Ammon's horn (tissue), 1 donor: ENCODE results near the gene CENPT.
A peak's percentile ranks its signal among the peaks of the same experiment; 100 is the strongest.
"Not testable (repeated sequence)": the region's sequence is repeated elsewhere in the genome, so short reads cannot be mapped to it uniquely, and the experiment has no call there.

ENCODE experiments used
- DNase-seq: peaks from one replicate; pipeline ENCODE4 v3.0.0-alpha.2; 2016; ENCODE audit warnings: low spot score

Gene CENPT

GRCh38 chr16:67846063-67846319 is 1.5 kb downstream of the CENPT start:
- DNase-seq: no peak

- DNase-seq: no peak
Measured at GRCh38 chr16:67845291-67846062, 2.0 kb downstream of the CENPT start.

- no peak for DNase-seq
Measured at GRCh38 chr16:67844497-67844896, 3.0 kb downstream of the CENPT start.

- no peak for DNase-seq
Measured at GRCh38 chr16:67843343-67843765, 4.1 kb downstream of the CENPT start.

- peak; percentile 73 for DNase-seq
Measured at GRCh38 chr16:67842509-67843342, 4.8 kb downstream of the CENPT start.

GRCh38 chr16:67841816-67842508 is 5.5 kb downstream of the CENPT start, which contains the start of gene THAP11:
TSS of gene THAP11 (plus strand) at chr16:67842320. CDS start at chr16:67842555, 235 bp downstream.
- peak; percentile 96 for DNase-seq

GRCh38 chr16:67841198-67841815 is 6.2 kb downstream of the CENPT start:
- no peak for DNase-seq

GRCh38 chr16:67837811-67838210 is 9.7 kb downstream of the CENPT start:
- DNase-seq: no peak

- DNase-seq: not testable (repeated sequence)
Measured at GRCh38 chr16:67837190-67837589, 10.3 kb downstream of the CENPT start.

GRCh38 chr16:67834242-67834614 is 13.3 kb downstream of the CENPT start:
- DNase-seq: no peak

GRCh38 chr16:67833415-67834241 is 13.9 kb downstream of the CENPT start:
- DNase-seq: peak; percentile 95

- DNase-seq: no peak
Measured at GRCh38 chr16:67833030-67833414, 14.5 kb downstream of the CENPT start.

GRCh38 chr16:67828651-67829050 is 18.8 kb downstream of the CENPT start:
- DNase-seq: no peak

GRCh38 chr16:67825906-67826305 is 21.6 kb downstream of the CENPT start:
- no peak for DNase-seq

GRCh38 chr16:67825119-67825518 is 22.4 kb downstream of the CENPT start:
- DNase-seq: no peak

GRCh38 chr16:67822511-67822910 is 25.0 kb downstream of the CENPT start:
- no peak for DNase-seq

GRCh38 chr16:67820608-67821259 is 26.8 kb downstream of the CENPT start:
- DNase-seq: no peak

GRCh38 chr16:67814567-67814966 is 32.9 kb downstream of the CENPT start:
- no peak for DNase-seq

- no peak for DNase-seq
Measured at GRCh38 chr16:67811899-67812298, 35.6 kb downstream of the CENPT start.

GRCh38 chr16:67807148-67807682 is 40.3 kb downstream of the CENPT start:
- no peak for DNase-seq
